Epithelial cell of esophagus (primary cell): ENCODE data around the gene ITIH1.
"Not testable (repeated sequence)": the region's sequence is repeated elsewhere in the genome, so short reads cannot be mapped to it uniquely, and the experiment has no call there.

Experiments used
- DNase-seq: peaks from one replicate; pipeline ENCODE4 v3.0.0; 2010; ENCODE audit warnings: low read depth
- H3K4me3 ChIP-seq: 2 replicates; pipeline ENCODE4 v1.5.1; 2011; ENCODE audit warnings: mild to moderate bottlenecking, low read length, control low read depth
- TF ChIP-seq, protein P1 (sequence below): IDR thresholded peaks from 2 replicates; pipeline ENCODE4 v1.5.1; 2011; ENCODE audit warnings: low read depth, mild to moderate bottlenecking, low read length, control low read depth, inconsistent platforms; ENCODE audit not compliant: insufficient read depth; ENCODE audit errors: missing control alignments

The ITIH1 gene, protein sequence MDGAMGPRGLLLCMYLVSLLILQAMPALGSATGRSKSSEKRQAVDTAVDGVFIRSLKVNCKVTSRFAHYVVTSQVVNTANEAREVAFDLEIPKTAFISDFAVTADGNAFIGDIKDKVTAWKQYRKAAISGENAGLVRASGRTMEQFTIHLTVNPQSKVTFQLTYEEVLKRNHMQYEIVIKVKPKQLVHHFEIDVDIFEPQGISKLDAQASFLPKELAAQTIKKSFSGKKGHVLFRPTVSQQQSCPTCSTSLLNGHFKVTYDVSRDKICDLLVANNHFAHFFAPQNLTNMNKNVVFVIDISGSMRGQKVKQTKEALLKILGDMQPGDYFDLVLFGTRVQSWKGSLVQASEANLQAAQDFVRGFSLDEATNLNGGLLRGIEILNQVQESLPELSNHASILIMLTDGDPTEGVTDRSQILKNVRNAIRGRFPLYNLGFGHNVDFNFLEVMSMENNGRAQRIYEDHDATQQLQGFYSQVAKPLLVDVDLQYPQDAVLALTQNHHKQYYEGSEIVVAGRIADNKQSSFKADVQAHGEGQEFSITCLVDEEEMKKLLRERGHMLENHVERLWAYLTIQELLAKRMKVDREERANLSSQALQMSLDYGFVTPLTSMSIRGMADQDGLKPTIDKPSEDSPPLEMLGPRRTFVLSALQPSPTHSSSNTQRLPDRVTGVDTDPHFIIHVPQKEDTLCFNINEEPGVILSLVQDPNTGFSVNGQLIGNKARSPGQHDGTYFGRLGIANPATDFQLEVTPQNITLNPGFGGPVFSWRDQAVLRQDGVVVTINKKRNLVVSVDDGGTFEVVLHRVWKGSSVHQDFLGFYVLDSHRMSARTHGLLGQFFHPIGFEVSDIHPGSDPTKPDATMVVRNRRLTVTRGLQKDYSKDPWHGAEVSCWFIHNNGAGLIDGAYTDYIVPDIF

DNA sequence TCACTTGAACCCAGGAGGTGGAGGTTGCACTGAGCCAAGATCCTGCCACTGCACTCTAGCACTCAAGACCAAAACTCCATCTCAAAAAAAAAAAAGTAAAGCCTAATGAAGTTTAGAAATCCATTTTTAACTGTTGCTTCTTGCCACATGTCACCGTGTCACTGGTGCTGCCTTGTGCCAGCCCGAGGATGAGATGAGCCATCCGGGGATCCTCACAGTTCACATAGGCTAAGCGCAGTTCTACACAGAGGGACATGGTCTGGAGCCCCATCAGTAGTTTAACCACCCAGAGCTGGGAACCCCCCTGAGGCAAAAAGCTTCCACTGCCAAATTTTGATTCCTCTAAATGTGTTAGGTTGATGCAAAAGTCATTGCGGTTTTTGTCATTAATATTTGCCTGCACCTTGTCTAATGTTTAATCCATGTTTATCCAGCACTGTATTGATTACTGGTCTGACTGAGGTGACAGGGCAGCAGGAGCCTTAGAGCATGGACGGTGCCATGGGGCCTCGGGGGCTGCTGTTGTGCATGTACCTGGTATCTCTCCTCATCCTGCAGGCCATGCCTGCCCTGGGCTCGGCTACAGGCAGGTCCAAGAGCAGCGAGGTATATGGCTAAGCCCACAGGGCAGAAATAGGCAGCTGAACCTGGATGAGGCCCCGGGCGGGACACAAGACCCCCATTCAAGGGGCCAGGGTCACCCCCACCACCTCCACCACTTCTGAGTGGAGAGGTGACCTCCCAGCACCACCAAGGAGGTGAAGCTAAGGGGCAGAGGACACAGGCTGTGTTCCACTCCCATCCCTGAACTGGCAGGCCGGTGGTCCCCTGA lies at the start of gene ITIH1:
TSS of gene ITIH1 (plus strand) at position 473 of the 832 bp plus-strand sequence. CDS start at position 490, 17 bp downstream.
- TF ChIP-seq, protein P1, sequence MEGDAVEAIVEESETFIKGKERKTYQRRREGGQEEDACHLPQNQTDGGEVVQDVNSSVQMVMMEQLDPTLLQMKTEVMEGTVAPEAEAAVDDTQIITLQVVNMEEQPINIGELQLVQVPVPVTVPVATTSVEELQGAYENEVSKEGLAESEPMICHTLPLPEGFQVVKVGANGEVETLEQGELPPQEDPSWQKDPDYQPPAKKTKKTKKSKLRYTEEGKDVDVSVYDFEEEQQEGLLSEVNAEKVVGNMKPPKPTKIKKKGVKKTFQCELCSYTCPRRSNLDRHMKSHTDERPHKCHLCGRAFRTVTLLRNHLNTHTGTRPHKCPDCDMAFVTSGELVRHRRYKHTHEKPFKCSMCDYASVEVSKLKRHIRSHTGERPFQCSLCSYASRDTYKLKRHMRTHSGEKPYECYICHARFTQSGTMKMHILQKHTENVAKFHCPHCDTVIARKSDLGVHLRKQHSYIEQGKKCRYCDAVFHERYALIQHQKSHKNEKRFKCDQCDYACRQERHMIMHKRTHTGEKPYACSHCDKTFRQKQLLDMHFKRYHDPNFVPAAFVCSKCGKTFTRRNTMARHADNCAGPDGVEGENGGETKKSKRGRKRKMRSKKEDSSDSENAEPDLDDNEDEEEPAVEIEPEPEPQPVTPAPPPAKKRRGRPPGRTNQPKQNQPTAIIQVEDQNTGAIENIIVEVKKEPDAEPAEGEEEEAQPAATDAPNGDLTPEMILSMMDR, result no peak
- DNase-seq, result no peak
- no peak within 1 kb of the TSS for H3K4me3 ChIP-seq

DNA sequence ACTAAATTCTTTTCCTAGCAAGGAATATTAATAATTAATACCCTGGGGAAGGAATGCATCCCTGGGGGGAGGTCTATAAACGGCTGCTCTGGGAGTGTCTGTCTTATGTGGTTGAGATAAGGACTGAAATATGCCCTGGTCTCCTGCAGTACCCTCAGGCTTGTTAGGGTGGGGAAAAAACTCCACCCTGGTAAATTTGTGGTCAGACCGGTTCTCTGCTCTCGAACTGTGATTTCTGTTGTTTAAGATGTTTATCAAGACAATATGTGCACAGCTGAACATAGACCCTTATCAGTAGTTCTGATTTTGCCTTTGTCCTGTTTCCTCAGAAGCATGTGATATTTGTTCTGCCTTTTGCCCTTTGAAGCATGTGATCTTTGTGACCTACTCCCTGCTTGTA lies 48.6 kb upstream of the ITIH1 start:
- not testable (repeated sequence) for H3K4me3 ChIP-seq, DNase-seq

DNA sequence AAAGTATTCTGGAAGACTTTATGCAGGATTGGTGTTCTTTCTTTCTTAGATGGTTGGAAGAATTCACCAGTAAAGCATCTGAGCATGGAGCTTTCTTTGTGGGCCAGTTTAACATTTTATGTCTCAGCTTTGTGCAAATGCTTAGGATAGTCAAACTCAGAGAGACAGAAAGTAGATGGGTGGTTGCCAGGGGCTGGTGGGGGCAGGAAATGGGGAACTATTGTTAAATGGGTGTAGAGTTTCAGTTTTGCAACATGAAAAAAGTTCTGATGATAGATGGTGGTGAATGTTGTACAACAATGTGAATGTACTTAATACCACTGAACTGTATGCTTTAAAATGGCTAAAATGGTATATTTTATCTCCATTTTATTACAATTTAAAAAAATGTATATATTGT lies 46.7 kb upstream of the ITIH1 start:
- DNase-seq, result no peak
- no peak overlapping the region for H3K4me3 ChIP-seq
- TF ChIP-seq, protein P1, result no peak

DNA sequence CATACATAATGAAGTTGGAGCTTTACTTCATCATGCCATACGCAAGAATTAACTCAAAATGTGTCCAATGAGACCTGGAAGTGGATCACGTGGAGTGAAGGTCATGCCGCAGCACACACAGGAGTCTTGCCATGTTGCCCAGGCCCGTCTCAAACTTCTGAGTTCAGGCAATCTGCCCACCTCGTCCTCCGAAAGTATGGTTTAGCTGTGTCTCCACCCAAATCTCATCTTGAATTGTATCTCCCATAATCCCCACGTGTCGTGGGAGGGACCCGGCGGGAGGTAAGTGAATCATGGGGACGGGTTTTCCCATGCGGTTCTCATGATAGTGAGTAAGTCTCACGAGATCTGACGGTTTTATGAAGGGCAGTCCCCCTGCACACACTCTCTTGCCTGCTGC lies 45.8 kb upstream of the ITIH1 start:
- TF ChIP-seq, protein P1, result no peak
- H3K4me3 ChIP-seq, result no peak overlapping the region
- no peak for DNase-seq

DNA sequence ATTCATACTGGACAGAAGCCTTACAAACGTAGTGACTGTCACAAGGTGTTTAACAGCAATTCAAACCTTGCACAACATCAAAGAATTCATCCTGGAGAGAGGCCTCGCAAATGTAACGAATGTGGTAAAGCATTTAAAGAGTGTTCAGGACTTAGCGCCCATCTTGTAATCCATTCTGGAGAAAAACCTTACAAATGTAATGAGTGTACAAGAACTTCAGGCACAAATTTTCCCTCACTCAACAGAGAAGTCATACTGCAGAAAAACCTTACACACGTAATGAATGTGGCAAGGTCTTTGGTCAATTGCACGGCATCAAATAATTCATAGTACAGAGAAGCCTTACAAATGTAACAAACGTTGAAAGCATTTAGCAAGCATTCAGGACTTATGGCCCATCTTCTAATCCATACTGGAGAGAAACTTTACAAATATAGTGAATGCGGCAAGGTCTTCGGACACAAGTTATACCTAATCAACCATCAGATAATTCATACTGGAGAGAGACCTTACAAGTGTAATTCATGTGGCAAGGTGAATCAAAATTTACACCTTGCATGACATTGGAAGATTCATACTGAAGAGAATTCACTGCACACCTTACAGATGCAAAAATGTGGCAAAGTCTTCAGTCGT lies 44.0 kb upstream of the ITIH1 start:
- H3K4me3 ChIP-seq, result no peak overlapping the region
- TF ChIP-seq, protein P1, result no peak
- DNase-seq, result no peak

DNA sequence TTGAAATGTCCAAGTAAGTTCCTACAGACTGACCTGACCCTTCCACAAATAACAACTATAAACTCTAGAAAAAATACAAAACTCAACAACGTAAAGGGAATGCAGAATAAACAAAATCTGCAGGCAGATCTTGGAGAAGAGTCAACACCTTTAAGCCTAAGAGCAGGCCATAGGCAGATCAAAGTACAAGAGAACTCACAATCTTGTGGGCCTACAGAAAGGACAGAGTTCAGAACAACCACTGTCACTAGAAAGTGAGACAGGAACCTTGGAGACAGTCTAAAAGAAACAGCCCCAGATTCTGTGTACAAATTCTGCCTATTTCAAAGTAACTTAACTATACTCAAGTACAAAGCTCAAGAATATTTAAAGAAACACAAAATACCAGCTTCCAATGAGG lies 37.7 kb upstream of the ITIH1 start:
- TF ChIP-seq, protein P1, result no peak
- no peak for DNase-seq
- no peak overlapping the region for H3K4me3 ChIP-seq
